RKO (cell line): ENCODE data around the gene TAF13.

ENCODE experiments used
- DNase-seq: peaks from one replicate; pipeline ENCODE4 v3.0.0-alpha.2; 2016; ENCODE audit warnings: low spot score

Gene TAF13, protein sequence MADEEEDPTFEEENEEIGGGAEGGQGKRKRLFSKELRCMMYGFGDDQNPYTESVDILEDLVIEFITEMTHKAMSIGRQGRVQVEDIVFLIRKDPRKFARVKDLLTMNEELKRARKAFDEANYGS

GRCh38 chr1:109075531-109076490 lies at the start of gene TAF13:
TAF13 (minus strand) TSS chr1:109076003; CDS start chr1:109075947, 56 bp downstream.
- peak; percentile 96 for DNase-seq

DNA sequence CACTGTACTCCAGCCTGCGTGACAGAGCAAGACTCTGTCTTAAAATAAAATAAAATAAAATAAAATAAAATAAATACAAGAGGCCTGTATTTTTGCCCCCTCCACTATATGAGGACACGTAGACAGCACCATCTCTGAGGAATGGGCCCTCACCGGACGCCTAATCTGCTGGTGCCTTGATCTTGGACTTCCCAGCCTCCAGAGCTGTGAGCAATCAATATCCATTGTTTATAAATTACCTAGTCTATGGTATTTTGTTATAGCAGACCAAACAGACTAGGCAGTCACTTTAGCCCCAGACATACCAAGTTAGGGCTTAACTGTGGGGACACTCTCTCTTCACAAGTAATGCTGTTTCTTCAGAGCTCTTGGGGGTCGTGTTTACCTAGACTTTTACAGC lies 44.6 kb upstream of the TAF13 start:
- no peak for DNase-seq

GRCh38 chr1:109118089-109118488 lies 42.3 kb upstream of the TAF13 start:
- DNase-seq = no peak

- no peak for DNase-seq
Measured at GRCh38 chr1:109116286-109116685, 40.5 kb upstream of the TAF13 start.

DNA sequence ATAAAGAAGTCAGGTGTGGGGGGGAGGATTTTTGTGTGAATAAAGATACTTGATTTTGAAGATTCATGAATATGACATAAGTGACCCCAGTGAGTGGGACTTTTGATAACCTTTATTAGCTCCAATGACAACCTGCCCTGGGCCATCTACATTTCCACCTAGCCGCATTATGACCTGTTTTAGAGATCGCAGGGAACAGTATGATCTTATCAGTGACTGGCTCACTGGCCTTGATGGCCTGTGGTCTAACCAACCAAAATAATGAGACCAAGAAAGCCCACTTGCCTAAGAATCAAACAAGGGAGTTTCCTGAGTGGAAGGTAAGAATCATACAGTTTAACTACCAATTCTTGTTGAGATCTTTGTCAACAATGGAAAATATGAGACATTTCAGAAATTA lies 39.9 kb upstream of the TAF13 start:
- no peak for DNase-seq

DNA sequence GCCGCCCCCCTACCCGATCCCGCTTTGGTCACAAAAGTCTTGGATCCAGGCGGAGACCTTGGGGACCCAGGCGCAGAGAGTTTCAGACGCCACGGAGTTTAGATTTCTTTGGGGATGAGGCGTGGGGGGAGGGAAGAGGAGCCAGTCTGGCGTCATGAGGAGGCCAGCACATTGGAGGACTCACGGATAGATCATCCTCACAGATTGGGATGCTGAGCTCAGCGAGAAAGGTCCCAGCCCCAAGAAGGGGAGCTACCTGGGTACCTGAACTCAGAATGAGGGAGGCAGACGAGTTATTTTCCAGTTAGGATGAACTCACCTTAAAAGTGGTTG lies 38.5 kb upstream of the TAF13 start:
- DNase-seq = no peak

- DNase-seq = no peak
Measured at GRCh38 chr1:109113590-109114341, 38.0 kb upstream of the TAF13 start, which contains the start of gene ELAPOR1. ELAPOR1 (plus strand) TSS chr1:109114115; CDS start chr1:109114184, 69 bp downstream.

DNA sequence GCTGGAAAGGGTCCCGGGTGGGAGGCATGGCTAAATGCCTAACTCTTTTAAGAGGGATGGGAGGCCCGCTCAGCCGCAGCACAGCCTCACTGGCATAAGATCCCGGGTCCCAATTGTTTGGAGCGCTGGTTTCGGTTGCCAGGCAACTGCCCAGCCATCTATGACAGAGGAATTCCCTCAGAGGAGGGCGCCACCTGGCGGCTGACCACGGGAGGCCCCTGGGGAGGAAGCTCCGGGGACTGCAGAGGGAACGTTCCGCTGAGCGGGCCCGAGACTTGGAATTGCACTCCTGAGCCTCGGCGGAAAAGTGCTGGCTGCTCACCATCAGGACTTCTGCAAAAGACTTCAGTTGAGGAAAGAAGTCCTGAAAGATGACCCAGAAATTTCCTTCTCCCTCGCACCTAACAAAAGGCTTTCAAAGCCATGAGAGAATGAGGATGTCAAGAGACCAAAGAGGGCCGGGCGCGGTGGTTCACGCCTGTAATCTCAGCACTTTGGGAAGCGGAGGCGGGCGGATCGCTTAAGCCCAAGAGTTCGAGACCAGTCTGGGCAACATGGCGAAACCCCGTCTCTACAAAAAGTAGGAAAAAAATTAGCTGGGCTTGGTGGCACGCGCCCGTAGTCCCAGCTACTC lies 37.0 kb upstream of the TAF13 start:
- DNase-seq = peak; percentile 86

DNA sequence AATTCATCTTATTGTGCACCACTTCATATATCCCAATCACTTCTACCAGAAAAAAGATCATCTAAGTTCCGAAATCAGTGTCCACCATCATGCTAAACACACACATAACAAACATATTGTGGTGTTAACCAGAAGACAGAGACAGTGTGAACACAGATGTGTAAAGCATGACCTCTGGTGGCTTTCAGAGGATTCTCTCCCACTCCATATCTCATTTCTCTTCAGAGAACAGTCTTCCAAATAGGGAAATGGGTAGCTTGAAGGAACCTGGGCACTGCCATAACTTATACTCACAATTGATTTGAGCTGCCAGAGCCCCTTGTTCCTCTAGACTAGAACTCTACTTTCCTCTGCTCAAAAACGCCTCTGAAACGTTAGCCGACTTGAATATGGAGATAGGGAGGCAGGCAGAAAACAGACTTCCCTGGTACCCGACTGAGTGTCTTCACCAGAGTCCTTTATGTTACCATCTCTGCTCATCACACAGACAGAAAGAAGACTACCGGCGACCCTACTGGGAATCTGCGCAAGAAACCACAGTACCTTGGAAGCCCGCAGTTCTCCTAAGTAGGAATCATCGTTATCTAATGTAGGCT lies 36.4 kb upstream of the TAF13 start:
- DNase-seq = peak; percentile 74

GRCh38 chr1:109111386-109112055 lies 35.7 kb upstream of the TAF13 start:
- no peak for DNase-seq

- DNase-seq = no peak
Measured at GRCh38 chr1:109109906-109110305, 34.1 kb upstream of the TAF13 start.

DNA sequence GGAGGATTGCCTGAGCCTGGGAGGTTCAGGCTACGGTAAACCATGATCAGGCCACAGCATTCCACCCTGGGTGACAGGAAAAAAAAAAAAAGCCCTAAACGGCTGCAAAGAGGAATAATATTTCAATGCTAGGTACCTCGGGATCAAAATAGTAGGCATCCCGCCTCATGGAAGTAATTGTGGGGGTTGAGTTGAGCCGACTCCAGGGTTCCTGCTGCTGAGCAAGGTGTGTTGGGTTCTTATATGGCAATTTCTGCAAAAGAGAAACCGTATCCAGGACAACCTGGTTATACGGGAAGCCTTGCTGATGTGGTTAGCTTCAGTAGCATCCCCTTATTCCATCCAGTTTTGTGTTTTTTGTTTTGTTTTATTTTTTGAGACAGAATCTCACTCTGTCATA lies 32.0 kb upstream of the TAF13 start:
- DNase-seq = no peak

- no peak for DNase-seq
Measured at GRCh38 chr1:109105881-109106280, 30.1 kb upstream of the TAF13 start.

DNA sequence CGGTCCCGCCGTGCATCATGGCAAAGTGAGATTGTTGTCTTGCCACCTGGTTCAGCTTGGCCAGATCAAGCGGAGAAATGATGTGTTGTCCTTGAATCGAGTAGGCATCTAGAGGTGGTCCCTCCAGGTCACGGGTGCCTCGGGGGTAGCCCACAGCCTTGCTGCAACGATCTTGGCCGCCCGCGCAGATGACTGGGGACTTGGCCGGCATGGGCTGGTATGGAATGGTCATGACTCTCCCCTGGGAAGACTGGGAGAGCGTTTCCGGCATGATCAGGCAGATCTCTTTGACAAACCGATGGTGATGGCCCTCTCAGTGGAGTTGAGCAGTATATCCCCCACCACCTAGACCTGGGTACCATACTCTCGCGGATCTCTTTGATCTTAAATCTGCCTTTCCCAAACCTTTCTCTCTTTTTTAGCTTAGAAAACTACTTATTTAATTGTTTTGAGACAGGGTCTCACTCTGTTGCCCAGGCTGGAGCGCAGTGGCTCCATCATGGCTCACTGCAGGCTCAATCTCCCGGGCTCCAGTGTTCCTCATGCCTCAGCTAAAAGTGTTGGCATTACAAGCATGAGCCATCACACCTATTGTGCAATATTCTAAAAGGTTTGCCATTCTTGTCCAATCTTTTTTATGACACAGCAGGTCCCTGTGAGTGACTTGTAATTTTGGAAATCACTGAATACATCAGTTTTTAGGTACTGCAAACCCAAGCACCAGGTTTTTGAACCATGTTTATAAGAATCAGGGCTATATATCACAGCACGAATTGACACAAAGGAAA lies 28.8 kb upstream of the TAF13 start:
- peak; percentile 35 for DNase-seq

DNA sequence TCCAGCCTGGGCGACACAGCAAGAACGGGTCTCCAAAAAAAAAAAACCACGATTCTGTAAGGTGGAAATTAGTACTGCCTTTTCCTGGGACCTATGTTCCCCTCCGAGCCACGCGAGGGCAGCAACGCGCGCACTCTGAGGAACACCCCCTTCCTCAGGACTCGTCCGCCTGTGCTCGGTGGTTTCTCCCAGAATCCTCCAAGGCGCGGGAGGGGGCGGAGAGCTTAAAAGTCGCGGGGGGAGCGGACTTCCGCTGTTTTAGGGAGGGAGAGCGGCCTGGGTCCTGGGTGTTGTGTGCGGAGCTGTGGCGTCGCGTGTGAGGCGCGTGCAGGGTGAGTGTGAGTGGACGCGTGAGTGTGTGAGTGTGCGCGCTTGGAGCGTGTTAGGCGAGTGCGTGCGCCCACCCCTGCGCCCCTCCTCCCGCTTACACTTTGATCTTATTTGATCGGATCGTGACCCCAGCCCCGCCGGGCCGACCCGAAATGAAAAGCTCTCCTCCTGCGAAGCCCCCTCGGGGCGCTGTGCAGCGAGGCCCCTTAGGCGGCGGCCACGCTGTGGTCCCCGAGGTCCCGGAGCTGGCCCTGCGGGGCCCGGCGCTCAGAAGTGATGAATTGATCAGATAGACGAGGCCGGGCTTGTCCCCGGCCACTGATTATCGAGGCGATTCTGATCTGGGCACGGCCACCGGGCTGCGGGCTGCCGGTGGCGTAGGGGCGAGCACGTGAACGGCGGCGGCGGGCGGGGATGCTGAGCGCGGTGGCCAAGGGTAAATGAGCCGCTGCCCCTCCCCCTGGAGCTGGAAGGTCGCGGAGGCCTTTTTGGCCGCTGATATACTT lies 24.4 kb upstream of the TAF13 start:
- peak; percentile 96 for DNase-seq

DNA sequence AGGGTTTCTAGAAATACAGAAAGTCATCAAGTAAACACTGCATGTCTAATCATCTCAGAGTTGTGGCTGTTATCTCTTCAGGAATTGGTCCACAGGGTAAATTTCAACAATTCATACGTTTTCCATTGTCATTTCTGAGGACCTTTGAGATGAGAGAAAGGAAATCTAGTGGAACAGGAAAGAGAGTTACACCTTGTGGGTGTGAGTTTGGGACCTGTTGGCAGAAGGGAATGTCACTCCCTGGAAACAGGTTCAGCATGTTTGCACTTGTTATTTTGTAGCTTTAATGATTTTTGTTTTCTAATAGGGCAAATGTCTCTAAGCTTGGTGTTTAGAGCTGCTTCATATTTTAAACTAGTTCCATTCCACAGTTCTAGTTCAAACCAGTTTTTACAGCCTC lies 20.3 kb upstream of the TAF13 start:
- DNase-seq = no peak

DNA sequence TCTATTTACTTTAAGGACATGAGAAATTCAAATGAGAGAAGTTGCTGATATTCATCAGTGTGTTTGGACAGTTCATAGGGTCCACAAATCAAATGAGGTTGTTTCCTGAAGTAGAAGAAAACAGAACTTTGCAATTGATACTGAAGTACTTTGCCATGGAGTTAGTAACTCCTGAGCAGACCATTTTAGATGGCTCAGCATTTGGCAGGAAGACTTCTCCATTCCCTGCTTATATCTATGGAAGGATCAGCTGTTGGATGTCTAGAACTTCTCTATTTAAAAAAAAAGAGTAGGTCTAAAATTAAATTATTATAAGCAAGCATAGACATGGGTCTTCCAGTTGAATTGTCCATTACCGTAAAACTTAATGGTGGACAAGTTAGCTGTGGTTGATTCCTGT lies 19.8 kb upstream of the TAF13 start:
- DNase-seq = no peak

DNA sequence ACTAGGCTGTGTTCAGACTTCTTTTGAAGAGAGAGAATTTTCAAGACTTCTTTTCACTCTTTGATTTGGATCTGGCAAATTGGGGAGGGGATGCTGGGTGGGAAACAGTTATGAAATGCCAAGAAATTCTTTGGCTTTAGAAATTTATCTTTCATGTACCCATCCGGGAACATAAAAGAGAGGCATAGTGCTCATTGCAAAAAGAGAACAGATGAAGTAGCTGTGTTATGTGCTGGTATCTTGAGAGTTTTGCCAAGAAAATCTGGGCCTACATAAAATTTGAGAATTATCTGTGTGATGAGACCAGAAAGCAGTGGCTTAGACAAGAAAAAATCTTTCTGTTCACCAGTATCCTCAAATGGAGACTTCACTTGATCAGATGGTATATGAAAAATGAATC lies 19.1 kb upstream of the TAF13 start:
- DNase-seq = no peak

DNA sequence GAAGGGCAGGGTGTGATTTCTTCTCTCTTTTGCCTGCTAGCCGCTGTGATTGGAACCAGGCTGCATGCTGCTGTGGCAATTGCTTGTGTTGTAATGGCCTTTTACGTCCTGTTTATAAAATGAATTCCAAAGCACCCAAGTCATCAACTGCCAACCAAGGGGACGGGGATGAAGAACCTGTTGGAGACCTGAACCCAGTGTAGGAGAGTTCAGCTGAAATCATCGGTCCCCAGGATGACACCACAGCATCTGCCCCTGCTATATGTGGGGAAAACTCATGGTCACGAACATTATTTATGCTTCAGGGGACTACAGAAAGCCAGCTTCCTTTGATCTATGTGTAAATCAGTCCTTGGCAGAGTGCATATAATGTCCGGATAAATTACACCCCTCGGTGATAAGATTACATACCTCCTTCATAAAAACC lies 18.6 kb upstream of the TAF13 start:
- DNase-seq = no peak

GRCh38 chr1:109091839-109092193 lies 16.0 kb upstream of the TAF13 start:
- DNase-seq = peak; percentile 75
